ENCODE results near the gene LRTM2.
"Not testable (repeated sequence)": the region's sequence is repeated elsewhere in the genome, so short reads cannot be mapped to it uniquely, and the experiment has no call there.

Gene LRTM2

GRCh38 chr12:1812650-1813302 lies 7.6 kb upstream of the LRTM2 start:
- DNase-seq, result peak; percentile 18

DNA sequence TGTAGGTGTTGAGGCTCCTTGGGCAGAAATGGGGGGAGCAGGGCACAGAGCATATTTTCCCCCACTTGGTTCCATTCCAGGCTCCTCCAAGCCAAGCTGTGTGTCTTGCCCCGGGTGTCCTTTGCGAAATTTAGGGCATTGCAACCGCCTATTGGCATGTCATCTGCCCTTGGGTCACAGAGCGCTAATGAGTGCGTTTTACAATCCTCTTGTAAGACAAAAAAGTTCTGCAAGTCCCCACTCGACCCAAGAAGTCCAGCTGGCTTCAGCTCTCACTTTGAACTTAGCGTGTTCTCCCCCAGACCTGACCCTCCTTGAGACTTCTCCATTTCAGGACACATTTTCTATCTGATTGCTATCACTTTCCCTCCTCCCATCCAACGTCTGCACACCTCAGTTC lies 6.1 kb upstream of the LRTM2 start:
- no peak for DNase-seq

DNA sequence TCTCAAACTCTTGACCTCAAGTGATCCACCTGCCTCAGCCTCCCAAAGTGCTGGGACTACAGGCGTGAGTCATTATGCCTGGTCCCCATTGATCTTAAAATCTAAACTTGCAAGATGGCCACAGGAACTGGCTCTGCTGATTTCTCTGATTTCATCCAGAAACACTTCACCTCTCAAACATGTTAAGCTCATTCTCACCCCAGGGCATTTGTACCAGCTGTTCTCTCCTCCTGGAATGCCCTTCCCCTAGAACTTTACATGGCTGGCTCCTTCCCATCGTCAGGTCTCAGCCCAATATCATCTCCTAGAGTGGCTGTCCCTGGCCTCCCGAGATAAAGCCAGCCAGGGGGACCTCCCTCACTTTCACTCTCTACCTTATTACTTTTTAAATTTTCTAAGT lies 5.3 kb upstream of the LRTM2 start:
- no peak for DNase-seq

GRCh38 chr12:1815814-1816729 lies 4.3 kb upstream of the LRTM2 start:
- no peak for DNase-seq

- no peak for DNase-seq
Measured at GRCh38 chr12:1816730-1817348, 3.5 kb upstream of the LRTM2 start.

GRCh38 chr12:1817928-1818327 lies 2.4 kb upstream of the LRTM2 start:
- not testable (repeated sequence) for DNase-seq

DNA sequence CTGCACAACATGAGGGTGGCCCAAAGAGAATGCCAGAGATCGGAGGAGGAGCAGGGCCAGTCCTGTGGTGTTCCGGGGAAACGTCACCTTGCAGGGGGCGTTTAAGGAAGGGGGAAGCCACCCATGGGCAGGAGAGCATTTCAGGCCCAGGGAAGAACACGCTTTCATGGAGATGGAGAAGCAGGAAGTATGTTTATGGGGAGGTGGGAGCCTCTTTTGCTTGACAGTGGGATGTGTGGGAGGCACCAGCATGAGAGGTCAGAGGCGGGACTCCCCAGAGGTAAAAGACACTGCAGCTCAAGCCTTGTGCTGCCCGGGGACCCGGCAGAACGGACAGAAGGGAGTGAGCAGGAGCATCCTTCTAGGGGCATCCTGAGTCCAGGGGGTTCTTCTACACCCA lies 1.3 kb upstream of the LRTM2 start:
- DNase-seq, result no peak

DNA sequence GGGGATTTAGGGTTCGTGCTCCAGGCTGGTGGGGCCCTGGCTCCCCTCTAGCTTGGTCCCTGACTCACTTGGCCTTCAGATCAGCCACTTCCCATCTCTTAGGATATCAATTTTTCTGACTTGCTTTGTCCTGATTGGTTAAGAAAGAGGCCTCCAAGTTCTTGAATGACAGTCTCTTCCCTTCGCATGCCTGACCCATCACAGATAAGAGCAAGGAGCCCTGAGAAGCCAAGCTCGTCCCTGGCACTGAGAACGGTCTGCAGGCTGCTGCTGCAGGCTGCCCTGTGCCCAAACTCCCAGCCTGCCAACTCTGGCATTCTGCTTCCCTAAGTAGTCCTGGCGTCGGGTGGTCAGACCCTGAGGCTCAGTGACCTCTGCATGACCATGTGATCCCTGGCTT lies 794 bp upstream of the LRTM2 start:
- no peak for DNase-seq

GRCh38 chr12:1820896-1821291 lies 529 bp downstream of the LRTM2 start:
- DNase-seq, result no peak

GRCh38 chr12:1821805-1822204 lies 1.4 kb downstream of the LRTM2 start:
- no peak for DNase-seq

- no peak for DNase-seq
Measured at GRCh38 chr12:1822699-1823098, 2.3 kb downstream of the LRTM2 start.

- no peak for DNase-seq
Measured at GRCh38 chr12:1823237-1823636, 2.9 kb downstream of the LRTM2 start.

GRCh38 chr12:1825382-1826102 lies 5.2 kb downstream of the LRTM2 start:
- DNase-seq, result peak; percentile 16

GRCh38 chr12:1826401-1826800 lies 6.0 kb downstream of the LRTM2 start:
- no peak for DNase-seq

- no peak for DNase-seq
Measured at GRCh38 chr12:1826867-1827705, 6.7 kb downstream of the LRTM2 start.

DNA sequence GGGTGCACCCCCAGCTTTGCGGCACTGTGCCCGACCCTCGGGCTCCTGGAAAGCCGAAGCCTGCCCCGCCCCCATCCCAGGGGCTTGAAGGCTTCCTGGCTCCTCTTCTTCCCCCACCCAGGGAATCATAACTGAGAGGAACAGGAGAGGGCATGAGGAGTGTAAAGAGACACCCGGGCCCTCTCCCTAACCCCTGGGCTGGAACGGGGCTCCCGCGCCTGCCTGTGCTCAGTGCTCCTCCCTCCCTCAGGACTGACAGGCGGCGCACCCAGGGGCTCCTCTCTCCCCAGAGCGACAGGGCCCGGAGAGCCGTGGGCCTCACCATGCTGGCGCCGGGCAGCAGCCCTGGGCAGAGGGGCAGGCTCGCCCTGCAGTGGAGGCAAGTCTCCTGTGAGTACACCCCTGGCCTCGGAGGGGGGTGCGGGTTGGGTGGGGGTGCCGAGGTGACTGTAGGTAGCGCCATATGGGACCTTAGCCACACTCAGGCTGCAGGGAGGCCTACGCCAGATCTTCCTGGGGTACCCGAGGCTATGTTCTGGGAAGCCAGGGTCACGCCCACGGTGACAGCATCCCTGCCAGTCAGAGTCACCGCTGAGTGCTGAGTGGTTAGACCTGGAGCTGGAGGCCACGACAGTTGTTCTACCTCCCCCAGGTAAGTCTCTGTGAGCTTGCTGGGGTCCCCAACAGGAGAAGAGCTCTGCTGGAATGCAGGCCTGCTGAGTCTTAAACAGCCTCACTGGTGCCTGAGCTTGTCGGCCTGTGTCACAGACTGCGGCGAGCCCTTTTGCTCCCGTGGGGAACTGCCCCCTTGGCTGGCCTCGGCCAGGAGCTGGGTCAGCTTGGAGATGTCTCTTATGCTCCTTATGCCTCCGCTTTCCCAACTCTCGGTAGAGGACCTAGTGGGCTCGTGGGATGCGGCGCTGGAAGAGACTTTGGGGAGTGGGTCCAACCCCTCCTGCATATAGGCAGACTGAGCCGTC lies 7.8 kb downstream of the LRTM2 start:
- no peak for DNase-seq

GRCh38 chr12:1828856-1829255 lies 8.5 kb downstream of the LRTM2 start:
- DNase-seq, result no peak

DNA sequence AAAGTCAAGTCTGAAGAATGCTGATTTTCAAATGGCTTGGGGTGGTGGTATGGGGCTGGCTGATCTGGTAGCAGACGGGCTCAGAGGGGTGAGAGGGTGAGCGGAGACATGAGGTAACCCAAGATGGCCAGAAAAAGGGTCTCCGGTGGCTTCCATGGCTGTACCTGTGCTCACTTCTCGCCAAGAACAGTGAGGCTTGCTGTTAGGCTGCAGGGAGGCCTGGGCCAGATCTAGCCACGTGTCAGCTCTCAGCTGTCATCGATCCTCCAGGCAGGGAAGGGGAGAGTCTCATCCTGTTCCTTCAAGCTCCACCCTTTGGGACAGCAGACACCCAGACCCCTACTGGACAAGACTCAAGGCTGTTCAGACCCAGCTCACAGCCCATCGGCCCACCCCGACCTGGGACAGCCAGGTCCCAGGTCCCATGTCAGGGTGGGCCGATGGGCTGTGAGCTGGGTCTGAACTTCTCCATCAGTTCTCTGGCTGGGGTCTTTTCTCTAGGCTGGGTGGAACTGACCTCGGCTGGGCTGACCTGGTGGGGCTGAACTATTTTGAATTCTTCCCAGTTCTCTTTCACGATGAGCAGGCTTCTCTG lies 9.0 kb downstream of the LRTM2 start:
- DNase-seq, result no peak

- DNase-seq, result no peak
Measured at GRCh38 chr12:1830401-1830845, 10.1 kb downstream of the LRTM2 start.
